Panc1 (cell line): Measurements from ENCODE around the gene MACROD2. TPM values are rescaled to one million over a fixed set of nuclear protein-coding genes. Genes with fewer than 3 reads are reported as not detected.

Experiments
- ATAC-seq: fragments of 200-7000 bp; cut with Tn5 transposase; 2 replicates; pipeline ENCODE4 v1.9.1; 2020; ENCODE audit warnings: mild to moderate bottlenecking, moderate library complexity
- BruUV-seq: library from RNA; stranded (reverse); fragments of 400-500 nt; replicated peaks from 2 replicates; lab custom pipeline; 2021; lab: Mats Ljungman, UMichigan
- CTCF ChIA-PET: fragments of 300-600 bp; sonication (Branson Sonifier 250); formaldehyde crosslinking; loops from one replicate; lab custom pipeline; 2022; ENCODE audit warnings: antibody characterized with exemption; lab: Charles Lee
- POLR2A ChIA-PET: fragments of 300-600 bp; sonication (Branson Sonifier 250); formaldehyde crosslinking; loops from one replicate; lab custom pipeline; 2022; ENCODE audit warnings: antibody characterized with exemption; lab: Charles Lee
- DNase-seq: peaks from one replicate; pipeline ENCODE4 v3.0.0-alpha.2; 2010; ENCODE audit warnings: low read depth, low spot score
- H3K27ac ChIP-seq: 2 replicates; pipeline ENCODE4 v1.5.1; 2011; ENCODE audit warnings: mild to moderate bottlenecking, low read length, inconsistent platforms
- H3K27me3 ChIP-seq: fragments of 200-500 bp; sonication (Bioruptor generic); 2 replicates; pipeline ENCODE4 v1.6.0; 2014; ENCODE audit warnings: low read length, inconsistent platforms; ENCODE audit not compliant: control insufficient read depth, insufficient read depth
- H3K36me3 ChIP-seq: fragments of 200-500 bp; sonication (Bioruptor generic); 2 replicates; pipeline ENCODE4 v1.5.1; 2014; ENCODE audit warnings: inconsistent platforms, mild to moderate bottlenecking, low read length, moderate library complexity; ENCODE audit not compliant: control insufficient read depth, insufficient read depth
- H3K4me1 ChIP-seq: 2 replicates; pipeline ENCODE4 v1.5.1; 2011; ENCODE audit warnings: inconsistent platforms, mild to moderate bottlenecking, low read length, moderate library complexity; ENCODE audit not compliant: control insufficient read depth, insufficient read depth
- H3K4me3 ChIP-seq, 2 experiments: 2 replicates each; pipeline ENCODE4 v1.5.1; 2011 to 2012; ENCODE audit warnings: low read depth in 2 of 2, low read length in 2 of 2, mild to moderate bottlenecking in 2 of 2, inconsistent platforms in 1 of 2, moderate library complexity in 1 of 2
- H3K9me3 ChIP-seq: fragments of 200-500 bp; sonication (Bioruptor generic); 2 replicates; pipeline ENCODE4 v1.5.1; 2014; ENCODE audit warnings: low read depth, mild to moderate bottlenecking, inconsistent platforms, low read length, moderate library complexity; ENCODE audit not compliant: control insufficient read depth, insufficient read depth
- CTCF ChIP-seq: fragments of 450-650 bp; IDR thresholded peaks from 2 replicates; pipeline ENCODE4 v1.5.1; 2017; ENCODE audit warnings: mild to moderate bottlenecking
- POLR2AphosphoS5 ChIP-seq: IDR thresholded peaks from 2 replicates; pipeline ENCODE4 v1.6.1; 2012; ENCODE audit warnings: mild to moderate bottlenecking, low read depth, low read length, moderate library complexity
- REST ChIP-seq, 2 experiments: IDR thresholded peaks; 2 replicates each; pipeline ENCODE4 v1.6.1; 2011 to 2012; ENCODE audit warnings: low read depth in 2 of 2, control low read depth in 1 of 2, low read length in 1 of 2, mild to moderate bottlenecking in 1 of 2, moderate library complexity in 1 of 2; ENCODE audit not compliant: insufficient read depth in 1 of 2
- SIN3A ChIP-seq: IDR thresholded peaks from 2 replicates; pipeline ENCODE4 v1.6.1; 2012; ENCODE audit warnings: low read depth, mild to moderate bottlenecking, low read length, moderate library complexity, borderline replicate concordance; ENCODE audit not compliant: insufficient read depth
- TCF7L2 ChIP-seq: IDR thresholded peaks from 2 replicates; pipeline ENCODE4 v1.6.1; 2011; ENCODE audit warnings: mild to moderate bottlenecking, low read depth, low read length, inconsistent platforms
- in situ Hi-C: cut with HindIII; loops from 2 replicates; pipeline ENCODE4 v1.10.0; 2016; ENCODE audit warnings: low sequenced_read_pairs, low pct_unique_long_range_greater_than_20kb
- intact Hi-C: fragments of 100-400 bp; cut with micrococcal nuclease; formaldehyde crosslinking; loops from one replicate; pipeline ENCODE4 v1.10.0; 2022; ENCODE audit not compliant: unreplicated experiment
- total RNA-seq: library from RNA; stranded (reverse); gene quantifications from one replicate; pipeline ENCODE4 v1.2.1, GENCODE V29; 2021; ENCODE audit not compliant: unreplicated experiment

MACROD2 gene
- total RNA-seq, 1 experiment from 2014 or later, result 1.2 TPM

- ChIA-PET CTCF (no interaction called here), POLR2A (no interaction called here)
- in situ Hi-C loops, result no loop called here
- no peaks in the 10 kb centered on the region for H3K36me3 ChIP-seq
- H3K9me3 ChIP-seq, result no peaks in the 10 kb centered on the region
- no peak overlapping the region for H3K4me3 ChIP-seq
- TF ChIP-seq TCF7L2 (no peak), POLR2AphosphoS5 (no peak), SIN3A (no peak), CTCF (no peak), REST (IDR thresholded peaks at IDR 0.05; ENCODE audit: insufficient read depth in 1 of 2, low read depth in 2 of 2, low read length in 1 of 2) (no peak)
- ATAC-seq (no peak), DNase-seq (no peak)
- no TSS peak for BruUV-seq
- H3K27me3 ChIP-seq, result no peaks in the 10 kb centered on the region
- intact Hi-C loops, result no loop called here
- H3K27ac ChIP-seq, result no peak overlapping the region
- no peaks in the 10 kb centered on the region for H3K4me1 ChIP-seq
Measured at GRCh38 chr20:14291502-14291901, 296.2 kb downstream of the MACROD2 start.

- intact Hi-C loops (no loop called here), in situ Hi-C loops (no loop called here)
- no peak for ATAC-seq
Measured at GRCh38 chr20:14295238-14295637, 299.9 kb downstream of the MACROD2 start.

More at GRCh38 chr20:14295238-14295637, 299.9 kb downstream of the MACROD2 start:
- Histone ChIP-seq H3K9me3 (no peaks in the 10 kb centered on the region), H3K4me1 (no peaks in the 10 kb centered on the region), H3K36me3 (no peaks in the 10 kb centered on the region), H3K4me3 (no peak overlapping the region), H3K27ac (no peak overlapping the region), H3K27me3 (no peaks in the 10 kb centered on the region)
- no peak for DNase-seq
- TF ChIP-seq POLR2AphosphoS5 (no peak), TCF7L2 (no peak), CTCF (no peak), REST (IDR thresholded peaks at IDR 0.05; ENCODE audit: insufficient read depth in 1 of 2, low read depth in 2 of 2, low read length in 1 of 2) (no peak), SIN3A (no peak)
- ChIA-PET CTCF (no interaction called here), POLR2A (no interaction called here)
- BruUV-seq, result no TSS peak
